HG02642 (cell line): ENCODE data around the gene RBM47.
"Not testable (repeated sequence)": the region's sequence is repeated elsewhere in the genome, so short reads cannot be mapped to it uniquely, and the experiment has no call there.

Experiments used
- ATAC-seq: cut with Tn5 transposase; IDR thresholded peaks from one replicate; pipeline ENCODE4 v1.9.1; 2021; ENCODE audit warnings: mild to moderate bottlenecking; ENCODE audit not compliant: unreplicated experiment, poor library complexity

RBM47 gene

DNA sequence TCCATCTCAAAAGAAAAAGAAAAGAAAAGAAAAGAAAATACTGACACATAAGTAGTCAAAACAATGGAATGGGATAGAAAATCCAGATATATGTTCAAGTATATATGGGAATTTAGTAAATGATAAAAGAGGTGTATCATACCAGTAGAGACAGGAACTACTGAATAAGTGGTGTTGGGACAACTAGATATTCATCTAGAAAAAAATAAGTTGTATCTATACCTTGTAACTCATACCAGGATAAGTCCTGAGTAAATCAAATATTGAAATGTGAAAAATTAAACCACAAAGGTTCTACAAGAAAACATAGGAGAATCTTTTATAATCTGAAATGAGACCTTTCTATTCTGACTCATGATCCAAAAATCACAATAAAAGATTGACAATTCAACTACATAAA, 58.5 kb downstream of the RBM47 start:
- no peak for ATAC-seq

DNA sequence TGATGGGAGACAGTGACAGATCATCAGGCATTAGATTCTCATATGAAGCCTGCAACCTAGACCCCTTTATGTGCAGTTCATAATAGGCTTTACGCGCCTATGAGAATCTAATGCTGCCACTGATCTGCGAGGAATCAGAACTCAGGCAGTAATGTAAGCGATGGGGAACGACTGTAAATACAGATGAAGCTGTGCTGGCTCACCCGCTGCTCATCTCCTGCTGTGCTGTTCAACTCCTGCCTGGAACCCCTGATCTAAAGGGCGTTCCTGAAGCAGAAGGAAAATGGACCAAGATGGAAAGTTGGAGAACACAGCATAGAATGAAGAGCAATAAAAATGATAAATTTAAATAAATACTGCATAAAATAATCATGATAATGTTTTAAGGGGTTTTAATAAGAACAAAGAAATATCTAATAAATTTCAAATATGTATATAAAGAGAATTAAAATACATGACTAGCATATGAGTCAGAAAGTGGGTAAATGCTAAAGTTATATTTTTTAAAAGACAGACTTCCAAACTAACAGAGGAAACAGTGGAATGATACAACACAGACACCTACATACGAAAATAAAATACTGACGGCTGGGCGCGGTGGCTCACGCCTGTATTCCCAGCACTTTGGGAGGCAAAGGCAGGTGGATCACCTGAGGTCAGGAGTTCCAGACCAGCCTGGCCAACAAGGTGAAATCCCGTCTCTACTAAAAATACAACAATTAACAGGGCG, 59.2 kb downstream of the RBM47 start:
- no peak for ATAC-seq

DNA sequence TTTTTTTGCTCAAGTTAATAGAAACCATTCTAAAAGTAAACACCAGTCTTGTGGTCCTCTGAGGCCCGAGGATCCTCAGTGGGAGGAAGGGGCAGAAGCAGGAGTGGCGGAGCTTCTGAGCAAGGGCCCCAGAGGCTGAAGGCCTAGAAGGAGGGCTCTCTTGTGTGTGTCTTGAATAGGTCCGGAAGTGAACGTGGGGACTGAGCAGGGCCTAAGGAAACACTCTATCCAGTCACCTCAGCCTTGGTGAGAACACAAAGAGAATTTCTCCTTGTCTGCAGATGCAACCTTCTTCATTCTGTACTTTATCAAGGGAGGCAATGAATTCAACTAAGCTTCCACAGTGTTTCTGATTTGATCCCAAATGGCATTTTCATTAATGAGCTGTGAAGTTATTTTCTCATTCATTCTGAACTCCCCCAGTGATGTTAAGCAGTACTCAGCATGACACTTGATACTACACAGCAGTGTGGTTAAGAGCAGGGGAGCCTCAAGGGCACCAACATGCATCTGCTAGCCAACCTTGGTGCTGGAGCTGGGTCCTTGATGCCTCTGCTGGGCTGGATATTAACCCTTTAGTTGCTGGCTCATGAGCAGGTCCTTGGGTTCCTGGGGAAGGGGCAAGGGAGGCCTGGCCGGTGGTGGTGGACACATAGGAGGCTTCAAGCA, 64.7 kb downstream of the RBM47 start:
- ATAC-seq = no peak

DNA sequence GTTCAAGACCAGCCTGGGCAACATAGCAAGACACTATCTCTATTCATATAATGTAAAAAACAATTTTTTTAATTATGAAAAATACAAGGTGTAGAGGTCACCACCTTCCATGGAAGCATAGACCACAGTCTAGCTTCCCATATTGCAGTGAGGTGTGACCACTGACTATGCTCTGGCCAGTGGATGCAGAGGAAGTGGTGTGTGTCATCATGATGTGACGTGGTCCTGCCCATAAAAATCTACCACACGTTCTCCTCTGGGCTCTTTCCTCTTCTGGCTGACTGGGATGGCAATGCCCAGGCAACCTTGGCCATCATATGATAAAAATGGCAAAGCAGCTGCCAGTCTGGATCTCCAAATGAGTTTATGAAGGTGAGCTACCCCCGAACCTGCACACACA, 65.7 kb downstream of the RBM47 start:
- ATAC-seq = no peak

DNA sequence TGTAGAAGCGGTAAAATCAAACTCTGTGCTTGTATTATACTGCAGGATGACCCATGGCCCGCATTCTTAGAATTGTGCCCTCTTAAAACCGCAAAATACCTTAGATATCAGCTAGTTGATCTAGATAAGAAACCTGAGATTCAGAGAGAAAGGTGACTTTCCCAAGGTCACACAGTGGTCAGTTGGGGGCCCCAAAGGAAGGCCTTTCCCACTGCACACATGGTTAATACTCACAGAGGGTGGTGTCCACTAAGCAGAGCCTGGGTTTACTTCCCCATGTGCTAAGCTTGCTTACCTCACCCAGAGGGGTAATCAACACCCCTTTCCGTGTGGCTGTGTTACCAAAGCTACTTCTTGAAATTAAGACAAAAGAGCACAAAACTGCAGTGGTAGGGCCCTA, 66.3 kb downstream of the RBM47 start:
- no peak for ATAC-seq

DNA sequence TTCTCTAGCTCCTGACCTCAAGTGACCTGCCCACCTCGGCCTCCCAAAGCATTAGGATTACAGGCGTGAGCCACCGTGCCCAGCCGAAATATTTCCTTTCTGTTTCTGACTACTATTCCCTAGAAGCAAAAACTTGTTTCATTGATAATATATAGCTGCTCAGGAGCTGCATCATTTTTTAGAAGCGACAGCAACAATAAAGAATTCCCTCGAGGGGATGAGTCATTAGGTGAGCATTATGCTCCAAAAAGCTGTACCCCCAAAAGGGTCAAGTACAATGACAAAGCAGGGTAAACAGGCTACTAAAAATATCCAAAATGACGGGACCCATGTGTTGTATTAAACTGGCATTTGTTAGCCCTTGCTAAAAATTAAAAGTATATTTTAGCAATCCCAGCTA, 67.0 kb downstream of the RBM47 start:
- ATAC-seq = no peak

DNA sequence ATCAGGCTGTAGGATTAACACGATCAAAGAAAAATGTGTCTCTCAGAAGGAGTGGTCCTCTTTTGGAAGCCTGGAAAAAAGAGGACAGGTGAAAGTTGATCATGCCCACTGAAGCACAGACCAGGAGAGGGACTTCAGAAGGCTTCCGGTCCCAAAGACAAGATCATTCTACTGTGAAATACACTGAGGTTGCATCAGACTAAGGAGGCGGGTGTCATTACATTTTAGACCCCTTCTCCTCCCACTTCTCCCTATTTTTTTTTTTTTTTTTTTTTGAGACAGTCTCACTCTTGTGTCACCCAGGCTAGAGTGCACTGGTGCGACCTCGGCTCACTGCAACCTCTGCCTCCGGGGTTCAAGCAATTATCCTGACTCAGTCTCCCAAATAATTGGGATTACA, 67.5 kb downstream of the RBM47 start:
- ATAC-seq = no peak

DNA sequence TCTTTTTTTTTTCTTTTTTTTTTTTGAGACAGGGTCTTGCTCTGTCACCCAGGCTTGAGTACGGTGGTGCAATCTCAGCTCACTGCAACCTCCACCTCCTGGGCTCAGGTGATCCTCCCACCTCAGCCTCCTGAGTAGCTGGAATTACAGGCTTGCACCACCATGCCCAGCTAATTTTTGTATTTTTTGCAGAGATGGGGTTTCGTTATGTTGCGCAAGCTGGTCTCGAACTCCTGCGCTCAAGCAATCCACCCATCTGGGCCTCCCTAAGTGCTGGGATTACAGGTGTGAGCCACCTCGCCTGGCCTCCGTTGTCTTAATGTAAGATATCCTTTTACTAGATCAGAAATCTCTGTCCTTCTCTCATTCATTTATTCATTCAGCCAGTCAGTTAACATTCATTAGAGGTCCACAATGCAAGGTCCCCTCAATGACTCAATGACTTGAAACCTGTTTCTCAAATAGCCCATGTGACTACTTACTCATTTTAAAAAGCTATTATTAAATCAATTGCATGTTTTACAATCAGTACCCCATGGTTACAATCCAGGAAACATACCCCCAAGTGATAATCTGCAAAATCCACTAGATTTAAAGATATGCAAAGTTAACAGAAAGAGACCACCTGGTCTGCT, 68.0 kb downstream of the RBM47 start:
- not testable (repeated sequence) for ATAC-seq

DNA sequence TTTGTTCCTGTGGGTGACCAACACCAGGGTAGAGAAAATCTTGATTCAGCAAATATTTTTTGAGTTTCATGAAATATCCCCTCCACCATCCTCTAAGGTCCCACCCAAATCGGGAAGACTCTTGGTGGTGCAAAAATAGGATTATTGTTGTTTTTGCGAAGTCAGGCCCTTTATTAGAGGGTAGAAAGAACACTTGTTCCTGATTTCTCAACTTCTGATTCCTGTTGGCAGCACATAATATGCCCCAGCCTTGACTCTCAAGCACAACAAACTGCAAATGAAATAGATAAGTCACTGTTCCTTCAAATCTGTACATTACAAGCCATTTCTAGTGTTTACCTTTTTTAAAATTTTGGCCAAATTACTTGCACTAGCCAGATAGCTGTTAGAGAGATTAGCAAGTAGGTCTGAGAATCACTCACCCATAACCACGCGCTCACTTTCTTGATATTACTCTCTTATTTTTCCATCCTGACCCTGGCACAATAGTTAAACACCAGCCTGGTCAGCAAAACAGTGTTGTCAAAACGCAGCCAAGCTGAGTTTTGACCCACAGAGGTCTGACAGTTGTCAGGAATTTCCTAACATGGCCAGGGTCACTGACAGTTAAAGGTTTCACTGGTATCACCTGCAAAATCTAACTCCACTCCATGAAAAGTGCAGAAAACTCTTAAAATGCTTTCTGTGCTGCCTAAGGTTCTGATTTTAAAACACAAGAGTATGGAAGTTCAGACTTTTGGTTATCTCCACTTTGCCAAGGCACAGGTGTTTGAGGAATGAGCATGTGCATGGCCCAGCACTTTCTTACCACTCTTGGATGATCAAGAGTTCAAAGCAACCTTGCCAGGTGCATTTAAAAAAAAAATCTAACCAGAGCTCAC, 69.8 kb downstream of the RBM47 start:
- ATAC-seq = peak; percentile 61

DNA sequence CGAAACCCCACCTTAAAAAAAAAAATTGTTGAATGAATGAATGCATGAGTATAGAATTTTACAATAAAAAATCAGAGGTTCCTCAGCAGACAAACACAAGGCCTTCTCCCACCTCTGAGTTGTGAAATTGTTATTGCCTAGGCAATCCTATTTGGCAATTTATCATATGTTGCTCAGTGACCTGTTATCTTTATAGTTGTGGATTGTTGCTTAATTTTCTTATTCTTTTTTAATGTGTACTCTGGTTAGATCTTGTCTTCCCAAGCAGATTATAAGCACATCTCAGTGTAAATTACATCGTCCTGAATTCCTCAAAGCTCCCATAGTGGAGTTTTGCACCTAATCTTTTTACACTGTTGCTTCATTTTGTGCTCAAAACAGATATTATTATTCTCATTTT, 71.9 kb downstream of the RBM47 start:
- ATAC-seq = no peak

DNA sequence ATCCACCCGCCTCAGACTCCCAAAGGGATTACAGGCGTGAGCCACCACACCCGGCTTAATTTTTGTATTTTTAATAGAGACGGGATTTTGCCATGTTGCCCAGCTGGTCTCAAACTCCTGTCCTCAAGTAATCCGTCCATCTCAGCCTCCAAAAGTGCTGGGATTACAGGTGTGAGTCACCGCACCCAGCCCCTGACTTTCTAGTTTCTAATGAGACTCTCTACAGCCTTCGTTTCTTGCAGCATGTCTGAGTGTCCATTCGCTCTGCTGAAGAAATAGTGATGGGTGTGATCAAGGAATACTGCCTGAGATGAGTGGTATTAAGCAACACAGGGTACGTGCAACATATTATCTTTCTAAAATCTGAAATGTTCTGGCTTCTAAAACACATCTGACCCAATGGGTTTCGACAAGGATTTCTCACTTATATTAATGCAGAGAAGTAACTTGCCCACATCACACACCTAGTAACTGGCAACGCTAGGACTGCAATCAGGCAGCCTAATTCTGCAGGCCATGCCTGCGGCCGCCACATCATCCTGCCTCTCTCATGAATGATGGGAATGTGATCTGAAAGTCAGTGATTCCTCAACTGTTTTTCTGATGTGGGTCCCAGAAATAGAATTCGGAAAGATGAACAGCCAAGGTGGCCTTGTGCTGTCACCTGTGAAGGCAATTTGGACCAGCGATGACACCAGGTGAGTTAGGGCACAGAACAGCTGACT, 74.3 kb downstream of the RBM47 start:
- no peak for ATAC-seq

DNA sequence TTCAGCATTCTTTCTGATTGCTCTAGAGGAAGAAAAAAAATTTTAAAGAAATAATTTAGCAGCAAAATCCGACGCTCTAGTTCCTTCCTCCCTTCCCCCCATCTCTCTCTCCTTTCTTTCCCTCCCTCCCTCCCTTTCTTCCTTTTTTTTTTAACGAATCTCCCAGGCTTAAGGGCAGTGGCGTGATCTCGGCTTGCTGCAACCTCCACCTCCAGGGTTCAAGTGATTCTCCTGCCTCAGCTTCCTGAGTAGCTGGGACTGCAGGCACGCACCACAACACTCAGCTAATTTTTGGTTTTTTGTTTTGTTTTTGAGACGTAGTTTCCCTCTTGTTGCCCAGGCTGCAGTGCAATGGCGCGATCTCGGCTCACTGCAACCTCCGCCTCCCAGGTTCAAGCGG, 75.0 kb downstream of the RBM47 start:
- ATAC-seq = not testable (repeated sequence)

DNA sequence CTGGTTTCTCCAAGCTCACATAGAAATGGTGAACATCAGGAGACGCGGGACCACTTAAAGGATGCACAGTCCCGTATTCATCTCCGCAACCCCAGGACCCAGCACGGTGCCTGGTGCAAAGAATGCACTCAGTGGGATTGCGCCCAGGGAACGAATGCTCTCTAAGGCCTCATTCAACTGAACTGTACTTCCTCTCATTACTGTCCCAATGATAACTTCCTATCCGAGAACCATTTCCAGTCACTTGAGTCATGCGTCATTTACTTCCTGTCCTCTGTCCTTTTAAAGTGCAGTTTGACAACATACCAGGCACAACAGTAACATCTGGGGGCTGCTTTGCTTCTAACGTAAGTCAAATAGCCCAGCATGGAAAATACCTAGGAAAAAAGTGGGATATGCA, 75.7 kb downstream of the RBM47 start:
- no peak for ATAC-seq

DNA sequence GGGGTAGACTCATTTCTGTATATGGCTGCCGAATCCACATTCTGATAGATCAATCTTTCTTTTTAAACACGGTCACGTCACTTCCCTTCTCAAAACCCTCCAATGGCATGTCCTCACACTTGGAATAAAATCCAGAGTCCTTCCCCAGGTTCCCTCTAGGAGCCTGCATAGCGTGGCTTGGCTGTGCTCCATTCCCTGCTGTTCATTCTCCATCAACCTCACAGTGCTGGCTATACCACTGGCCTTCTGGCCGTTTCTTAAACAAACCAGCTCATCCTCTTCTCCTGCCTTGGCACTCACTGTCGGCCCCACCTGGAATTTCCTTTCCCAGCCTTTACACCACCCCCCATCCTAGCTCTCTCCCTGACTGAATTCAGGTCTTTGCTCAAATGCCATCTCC, 77.1 kb downstream of the RBM47 start:
- no peak for ATAC-seq

DNA sequence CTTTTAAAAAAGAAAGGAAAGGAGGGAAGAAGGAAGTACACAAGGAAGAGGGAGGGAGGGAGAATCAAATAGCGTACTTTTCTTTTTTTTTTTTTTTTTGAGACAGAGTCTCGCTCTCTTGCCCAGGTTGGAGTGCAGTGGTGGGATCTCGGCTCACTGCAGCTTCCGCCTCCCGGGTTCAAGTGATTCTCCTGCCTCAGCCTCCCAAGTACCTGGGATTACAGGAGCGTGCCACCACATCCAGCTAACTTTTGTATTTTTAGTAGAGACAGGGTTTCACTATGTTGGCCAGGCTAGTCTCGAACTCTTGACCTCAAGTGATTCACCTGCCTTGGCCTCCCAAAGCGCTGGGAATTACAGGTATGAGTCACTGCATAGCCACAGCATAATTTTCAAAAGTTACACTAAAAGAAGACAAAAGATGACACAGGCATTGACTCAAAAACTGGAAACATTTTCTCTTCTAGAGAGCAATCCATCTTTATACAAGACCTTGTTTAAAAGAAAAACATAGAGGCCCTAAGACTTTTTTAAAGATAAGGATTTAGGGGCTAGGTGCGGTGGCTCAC, 78.0 kb downstream of the RBM47 start:
- ATAC-seq = not testable (repeated sequence)

DNA sequence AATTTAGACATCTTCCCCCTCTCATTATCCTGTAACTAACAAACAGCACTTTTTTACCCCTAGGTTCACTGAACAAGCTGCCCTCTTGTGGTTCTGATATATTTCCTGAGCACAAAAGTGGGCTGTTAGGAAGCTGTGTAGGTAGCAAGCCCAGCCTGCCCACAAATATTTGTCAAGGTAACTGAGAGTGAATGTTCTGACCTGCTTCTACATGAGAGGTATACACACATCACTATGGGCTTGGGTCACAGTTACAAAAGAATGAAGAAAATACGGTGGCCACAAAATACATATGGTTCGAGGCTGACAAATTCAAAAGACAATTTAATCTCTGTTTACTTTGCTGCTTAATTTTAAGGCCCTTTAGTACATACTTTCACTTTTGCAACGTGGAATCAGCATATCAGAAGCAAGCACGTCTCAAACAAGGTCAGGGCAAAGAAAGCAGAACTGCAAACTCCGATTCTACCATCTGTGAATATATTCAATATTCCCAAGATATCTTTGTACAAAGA, 78.7 kb downstream of the RBM47 start:
- peak; percentile 68 for ATAC-seq

DNA sequence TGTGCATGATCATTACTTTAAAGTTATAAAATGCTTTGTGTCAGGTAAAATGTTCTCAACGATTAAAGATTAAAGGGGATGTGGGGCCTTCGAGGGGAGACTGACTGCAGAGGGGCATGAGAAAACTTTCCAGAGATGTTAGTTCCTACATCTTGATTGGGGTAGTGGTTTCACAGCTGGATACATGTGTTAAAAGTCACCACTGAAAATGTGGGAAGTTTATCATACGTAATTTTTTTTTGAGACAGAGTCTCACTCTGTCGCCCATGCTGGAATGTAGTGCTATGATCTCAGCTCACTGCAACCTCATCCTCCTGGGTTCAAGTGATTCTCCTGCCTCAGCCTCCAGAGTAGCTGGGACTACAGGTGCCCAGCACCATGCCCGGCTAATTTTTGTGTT, 79.5 kb downstream of the RBM47 start:
- no peak for ATAC-seq

DNA sequence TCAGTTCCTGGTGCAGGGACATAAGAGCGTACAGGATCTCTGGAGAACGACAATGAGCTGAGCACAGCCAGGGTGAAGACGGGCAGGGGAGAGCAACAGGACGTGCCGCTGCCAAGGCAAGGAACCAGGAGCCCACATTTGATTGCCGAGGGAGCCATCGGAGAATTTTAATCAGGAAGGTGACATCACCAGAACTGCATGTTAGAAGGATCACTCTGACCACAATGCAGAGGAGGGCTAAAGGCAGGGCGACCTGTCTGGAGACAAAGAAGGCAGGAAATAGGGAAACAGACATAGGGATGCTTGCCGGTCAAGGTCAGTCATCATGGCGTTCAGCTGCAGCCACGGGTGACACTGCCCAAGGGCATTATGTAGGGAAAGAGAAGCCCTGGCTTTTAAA, 81.4 kb downstream of the RBM47 start:
- no peak for ATAC-seq

DNA sequence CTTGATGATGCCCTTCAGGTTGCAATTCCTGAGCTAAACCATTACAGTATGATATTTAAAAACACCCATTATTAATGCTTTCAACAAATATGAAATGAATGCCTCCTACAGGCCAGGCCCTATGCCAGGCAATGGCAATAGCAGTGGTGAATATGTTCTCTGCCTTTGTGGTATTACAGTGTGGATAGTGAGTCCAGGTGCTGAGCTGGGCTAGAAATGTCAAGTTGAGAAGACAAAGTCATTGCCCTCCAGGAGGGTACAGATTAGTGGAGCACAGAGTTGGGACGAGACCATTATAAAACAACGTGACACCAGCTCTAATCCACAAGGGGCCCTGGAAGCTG, 81.9 kb downstream of the RBM47 start:
- no peak for ATAC-seq
